ENCODE data around the gene UNK. TPM values are rescaled to one million over a fixed set of nuclear protein-coding genes. Genes with fewer than 3 reads are reported as not detected.
"Not testable (repeated sequence)": the region's sequence is repeated elsewhere in the genome, so short reads cannot be mapped to it uniquely, and the experiment has no call there.

UNK gene
- total and polyA plus RNA-seq, 7 experiments from 2014 or later = 21.5 to 49.8 (median 39.7) TPM

DNA sequence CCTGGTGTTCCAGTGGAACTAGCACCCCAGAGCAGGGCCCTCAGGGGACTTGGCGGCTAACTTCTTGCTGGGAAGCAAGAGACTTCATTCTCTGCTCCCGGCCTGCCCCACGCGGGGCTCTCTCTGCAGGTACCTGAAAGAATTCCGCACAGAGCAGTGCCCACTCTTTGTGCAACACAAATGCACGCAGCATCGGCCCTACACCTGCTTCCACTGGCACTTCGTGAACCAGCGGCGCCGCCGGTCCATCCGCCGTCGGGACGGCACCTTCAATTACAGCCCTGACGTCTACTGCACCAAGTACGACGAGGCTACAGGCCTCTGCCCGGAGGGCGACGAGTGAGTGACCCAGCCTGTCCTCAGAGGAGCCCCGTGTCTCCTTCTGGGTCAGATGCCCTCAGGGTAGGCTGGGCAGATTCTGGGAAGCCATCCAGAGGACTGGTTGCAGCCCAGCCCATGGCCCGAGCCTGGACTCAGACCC lies 25.1 kb downstream of the UNK start:
- H3K27ac ChIP-seq (ENCODE audit: low read depth, low read length) = no peak overlapping the region
- intact Hi-C loops (cut with micrococcal nuclease) = no loop called here
- peaks cover 0 to 10% (median 0%) of the 10 kb centered on the region in 5 donors for H3K36me3 Mint-ChIP-seq
- H3K27me3 ChIP-seq (ENCODE audit: control insufficient read depth in 2 of 2, insufficient read depth in 2 of 2, low read length in 2 of 2) = no peaks in the 10 kb centered on the region
- no peaks in the 10 kb centered on the region for H3K9me3 Mint-ChIP-seq
- ATAC-seq = no peak
- ChIA-PET CTCF (no interaction called here), POLR2A (interaction anchor here (1.0 kb wide), 1 partner anchor 33 kb away, joined by 3 read pairs; no protein-coding TSS in a partner anchor)
- H3K4me1 Mint-ChIP-seq = peaks cover 0 to 8% (median 4%) of the 10 kb centered on the region in 7 donors
- no peaks in the 10 kb centered on the region for H3K9me3 ChIP-seq (ENCODE audit: control insufficient read depth in 2 of 3, low read length in 3 of 3)
- H3K4me1 ChIP-seq (ENCODE audit: control insufficient read depth in 2 of 2, insufficient read depth in 2 of 2, low read length in 2 of 2) = no peaks in the 10 kb centered on the region
- no peak overlapping the region for H3K4me3 ChIP-seq (ENCODE audit: low read length)
- DNase-seq = no peak
- peaks cover 0 to 55% (median 0%) of the 10 kb centered on the region in 3 experiments for H3K36me3 ChIP-seq (ENCODE audit: control insufficient read depth in 2 of 3, insufficient read depth in 3 of 3, low read length in 3 of 3)
- no peak overlapping the region for H3K4me3 Mint-ChIP-seq
- no peak overlapping the region for H3K27ac Mint-ChIP-seq
- no peaks in the 10 kb centered on the region for H3K27me3 Mint-ChIP-seq

DNA sequence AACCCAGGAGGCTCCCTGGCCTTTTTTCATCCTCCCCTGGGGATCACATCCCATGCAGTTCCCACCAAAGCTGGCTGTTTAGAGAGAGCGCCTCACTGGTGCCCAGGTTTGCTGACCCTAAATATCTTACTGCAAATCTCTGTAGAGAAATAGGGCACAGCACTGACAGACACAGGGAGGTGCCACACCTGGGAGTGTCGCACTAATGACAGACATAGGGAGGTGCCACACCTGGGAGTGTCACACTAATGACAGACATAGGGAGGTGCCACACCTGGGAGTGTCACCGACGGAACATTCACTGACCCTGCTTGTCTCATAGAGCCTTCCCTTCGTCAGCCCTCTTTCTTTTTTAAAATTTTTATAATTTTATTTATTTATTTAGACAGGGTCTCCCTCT lies 25.6 kb downstream of the UNK start:
- H3K4me1 Mint-ChIP-seq = peaks cover 0 to 8% (median 4%) of the 10 kb centered on the region in 7 donors
- intact Hi-C loops (cut with micrococcal nuclease) = no loop called here

DNA sequence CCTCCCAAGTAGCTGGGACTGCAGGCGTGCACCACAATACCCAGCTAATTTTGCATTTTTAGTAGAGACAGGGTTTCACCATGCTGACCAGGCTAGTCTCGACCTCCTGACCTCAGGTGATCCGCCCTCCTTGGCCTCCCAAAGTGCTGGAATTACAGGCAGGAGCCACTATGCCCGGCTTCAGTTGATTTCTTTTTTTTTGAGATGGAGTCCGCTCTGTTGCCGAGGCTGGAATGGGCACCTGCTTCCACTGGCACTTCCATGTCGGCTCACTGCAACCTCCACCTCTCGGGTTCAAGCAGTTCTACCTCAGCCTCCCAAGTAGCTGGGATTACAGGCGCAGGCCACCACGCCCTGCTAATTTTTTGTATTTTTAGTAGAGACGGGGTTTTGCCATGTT lies 26.1 kb downstream of the UNK start:
- H3K36me3 Mint-ChIP-seq = peaks cover 0 to 11% (median 0%) of the 10 kb centered on the region in 5 donors
- H3K4me1 Mint-ChIP-seq; H3K27ac Mint-ChIP-seq; H3K27ac ChIP-seq (ENCODE audit: low read depth, low read length); H3K4me3 ChIP-seq (ENCODE audit: low read length); H3K4me3 Mint-ChIP-seq; H3K9me3 Mint-ChIP-seq; intact Hi-C loops (cut with micrococcal nuclease); H3K4me1 ChIP-seq (ENCODE audit: control insufficient read depth in 2 of 2, insufficient read depth in 2 of 2, low read length in 2 of 2); CTCF ChIA-PET; H3K27me3 Mint-ChIP-seq; H3K27me3 ChIP-seq (ENCODE audit: control insufficient read depth in 2 of 2, insufficient read depth in 2 of 2, low read length in 2 of 2); POLR2A ChIA-PET; ATAC-seq; DNase-seq; H3K9me3 ChIP-seq (ENCODE audit: control insufficient read depth in 2 of 3, low read length in 3 of 3): not testable (repeated sequence)
- peaks cover 0 to 65% (median 0%) of the 10 kb centered on the region in 3 experiments for H3K36me3 ChIP-seq (ENCODE audit: control insufficient read depth in 2 of 3, insufficient read depth in 3 of 3, low read length in 3 of 3)

More for the DNA sequence above, 25.6 kb downstream of the UNK start:
- POLR2A ChIA-PET = no interaction called here
- Mint-ChIP-seq H3K9me3 (no peaks in the 10 kb centered on the region), H3K27me3 (no peaks in the 10 kb centered on the region), H3K4me3 (no peak overlapping the region), H3K27ac (no peak overlapping the region), H3K36me3 (peaks cover 0 to 11% (median 0%) of the 10 kb centered on the region in 5 donors)
- Histone ChIP-seq H3K4me3 (ENCODE audit: low read length) (no peak overlapping the region), H3K9me3 (ENCODE audit: control insufficient read depth in 2 of 3, low read length in 3 of 3) (no peaks in the 10 kb centered on the region), H3K27ac (ENCODE audit: low read depth, low read length) (no peak overlapping the region), H3K27me3 (ENCODE audit: control insufficient read depth in 2 of 2, insufficient read depth in 2 of 2, low read length in 2 of 2) (no peaks in the 10 kb centered on the region), H3K36me3 (ENCODE audit: control insufficient read depth in 2 of 3, insufficient read depth in 3 of 3, low read length in 3 of 3) (peaks cover 0 to 61% (median 0%) of the 10 kb centered on the region in 3 experiments), H3K4me1 (ENCODE audit: control insufficient read depth in 2 of 2, insufficient read depth in 2 of 2, low read length in 2 of 2) (no peaks in the 10 kb centered on the region)
- DNase-seq (no peak), ATAC-seq (no peak)
- CTCF ChIA-PET = no interaction called here

DNA sequence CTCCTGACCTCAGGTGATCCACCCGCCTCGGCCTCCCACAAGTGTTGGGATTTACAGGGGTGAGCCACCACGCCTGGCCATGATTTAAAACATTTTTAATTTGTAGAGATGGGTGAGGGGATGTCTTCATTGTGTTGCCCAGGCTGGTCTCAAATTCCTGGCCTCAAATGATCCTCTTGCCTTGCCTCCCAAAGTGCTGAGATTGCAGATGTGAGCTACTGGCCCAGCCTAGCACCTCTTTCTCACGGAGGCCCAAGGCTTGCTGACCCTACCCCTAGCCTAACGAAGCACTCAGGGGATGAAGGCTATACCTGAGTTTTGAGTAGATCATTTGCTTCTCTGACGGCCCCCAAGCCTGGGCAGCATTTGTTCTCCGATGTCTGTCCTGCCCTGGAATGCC lies 26.6 kb downstream of the UNK start:
- Histone ChIP-seq H3K27me3 (ENCODE audit: control insufficient read depth in 2 of 2, insufficient read depth in 2 of 2, low read length in 2 of 2) (no peaks in the 10 kb centered on the region), H3K9me3 (ENCODE audit: control insufficient read depth in 2 of 3, low read length in 3 of 3) (no peaks in the 10 kb centered on the region), H3K4me3 (ENCODE audit: low read length) (no peak overlapping the region), H3K27ac (ENCODE audit: low read depth, low read length) (no peak overlapping the region), H3K36me3 (ENCODE audit: control insufficient read depth in 2 of 3, insufficient read depth in 3 of 3, low read length in 3 of 3) (peaks cover 0 to 68% (median 0%) of the 10 kb centered on the region in 3 experiments), H3K4me1 (ENCODE audit: control insufficient read depth in 2 of 2, insufficient read depth in 2 of 2, low read length in 2 of 2) (no peaks in the 10 kb centered on the region)
- no peak overlapping the region for H3K27ac Mint-ChIP-seq
- peaks cover 0 to 11% (median 0%) of the 10 kb centered on the region in 5 donors for H3K36me3 Mint-ChIP-seq
- H3K9me3 Mint-ChIP-seq = no peaks in the 10 kb centered on the region
- POLR2A ChIA-PET = no interaction called here
- no peaks in the 10 kb centered on the region for H3K27me3 Mint-ChIP-seq
- intact Hi-C loops (cut with micrococcal nuclease) = no loop called here
- ATAC-seq = no peak
- CTCF ChIA-PET = no interaction called here
- no peak for DNase-seq
- H3K4me1 Mint-ChIP-seq = peaks cover 0 to 6% (median 4%) of the 10 kb centered on the region in 7 donors
- no peak overlapping the region for H3K4me3 Mint-ChIP-seq

DNA sequence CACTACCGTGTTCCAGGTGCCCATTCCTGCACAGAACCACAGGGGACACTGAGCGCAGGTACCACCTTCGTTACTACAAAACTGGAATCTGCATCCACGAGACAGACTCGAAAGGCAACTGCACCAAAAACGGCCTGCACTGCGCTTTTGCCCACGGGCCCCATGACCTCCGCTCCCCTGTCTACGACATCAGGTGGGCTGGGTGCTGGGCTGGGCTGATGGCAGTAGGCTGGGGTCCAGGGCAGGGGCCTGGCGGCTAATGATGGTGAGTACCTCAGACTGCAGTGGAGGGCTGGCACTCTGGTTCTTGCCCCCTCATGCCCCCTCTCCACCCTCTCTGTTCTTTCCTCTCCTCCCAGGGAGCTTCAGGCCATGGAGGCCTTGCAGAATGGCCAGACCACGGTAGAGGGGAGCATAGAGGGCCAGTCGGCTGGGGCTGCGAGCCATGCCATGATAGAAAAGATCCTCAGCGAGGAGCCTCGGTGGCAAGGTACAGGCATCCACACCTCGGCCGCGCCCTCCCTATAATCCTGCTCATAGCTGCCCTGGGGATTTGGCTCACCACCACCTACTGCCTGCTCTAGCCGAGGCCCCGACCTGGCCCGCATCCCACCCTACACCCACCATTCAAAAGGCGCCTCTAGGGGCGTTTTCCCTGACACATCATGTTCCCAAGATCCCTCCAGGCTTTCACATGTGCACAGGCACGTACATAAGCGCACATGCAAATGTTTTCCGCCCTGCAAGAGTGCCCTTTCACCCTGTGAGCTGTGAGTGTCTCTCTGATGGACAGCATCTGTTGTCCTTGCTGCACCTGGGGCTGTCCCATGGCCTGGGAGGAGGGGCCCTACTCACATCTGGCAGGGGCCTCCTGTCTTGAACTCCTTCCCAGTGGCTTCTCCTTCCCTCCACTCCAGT lies 27.7 kb downstream of the UNK start:
- H3K36me3 Mint-ChIP-seq = peaks cover 0 to 11% (median 0%) of the 10 kb centered on the region in 5 donors
- no peaks in the 10 kb centered on the region for H3K27me3 Mint-ChIP-seq
- peaks cover 0 to 80% (median 0%) of the 10 kb centered on the region in 3 experiments for H3K36me3 ChIP-seq (ENCODE audit: control insufficient read depth in 2 of 3, insufficient read depth in 3 of 3, low read length in 3 of 3)
- ATAC-seq = no peak
- H3K4me3 Mint-ChIP-seq = no peak overlapping the region
- no peaks in the 10 kb centered on the region for H3K9me3 Mint-ChIP-seq
- intact Hi-C loops (cut with micrococcal nuclease) = no loop called here
- CTCF ChIA-PET = no interaction called here
- H3K9me3 ChIP-seq (ENCODE audit: control insufficient read depth in 2 of 3, low read length in 3 of 3) = no peaks in the 10 kb centered on the region
- H3K4me1 ChIP-seq (ENCODE audit: control insufficient read depth in 2 of 2, insufficient read depth in 2 of 2, low read length in 2 of 2) = no peaks in the 10 kb centered on the region
- H3K27ac ChIP-seq (ENCODE audit: low read depth, low read length) = no peak overlapping the region
- no peaks in the 10 kb centered on the region for H3K27me3 ChIP-seq (ENCODE audit: control insufficient read depth in 2 of 2, insufficient read depth in 2 of 2, low read length in 2 of 2)
- H3K4me3 ChIP-seq (ENCODE audit: low read length) = no peak overlapping the region
- POLR2A ChIA-PET = interaction anchor here (0.6 to 1.6 kb wide), 3 partner anchors 22 to 32 kb away, joined by 3 to 4 read pairs (median 3); a partner anchor contains a TSS
- H3K27ac Mint-ChIP-seq = peak overlapping the region in 1 of 9 donors; percentile 65
- peaks cover 0 to 6% (median 4%) of the 10 kb centered on the region in 7 donors for H3K4me1 Mint-ChIP-seq
- DNase-seq = no peak

DNA sequence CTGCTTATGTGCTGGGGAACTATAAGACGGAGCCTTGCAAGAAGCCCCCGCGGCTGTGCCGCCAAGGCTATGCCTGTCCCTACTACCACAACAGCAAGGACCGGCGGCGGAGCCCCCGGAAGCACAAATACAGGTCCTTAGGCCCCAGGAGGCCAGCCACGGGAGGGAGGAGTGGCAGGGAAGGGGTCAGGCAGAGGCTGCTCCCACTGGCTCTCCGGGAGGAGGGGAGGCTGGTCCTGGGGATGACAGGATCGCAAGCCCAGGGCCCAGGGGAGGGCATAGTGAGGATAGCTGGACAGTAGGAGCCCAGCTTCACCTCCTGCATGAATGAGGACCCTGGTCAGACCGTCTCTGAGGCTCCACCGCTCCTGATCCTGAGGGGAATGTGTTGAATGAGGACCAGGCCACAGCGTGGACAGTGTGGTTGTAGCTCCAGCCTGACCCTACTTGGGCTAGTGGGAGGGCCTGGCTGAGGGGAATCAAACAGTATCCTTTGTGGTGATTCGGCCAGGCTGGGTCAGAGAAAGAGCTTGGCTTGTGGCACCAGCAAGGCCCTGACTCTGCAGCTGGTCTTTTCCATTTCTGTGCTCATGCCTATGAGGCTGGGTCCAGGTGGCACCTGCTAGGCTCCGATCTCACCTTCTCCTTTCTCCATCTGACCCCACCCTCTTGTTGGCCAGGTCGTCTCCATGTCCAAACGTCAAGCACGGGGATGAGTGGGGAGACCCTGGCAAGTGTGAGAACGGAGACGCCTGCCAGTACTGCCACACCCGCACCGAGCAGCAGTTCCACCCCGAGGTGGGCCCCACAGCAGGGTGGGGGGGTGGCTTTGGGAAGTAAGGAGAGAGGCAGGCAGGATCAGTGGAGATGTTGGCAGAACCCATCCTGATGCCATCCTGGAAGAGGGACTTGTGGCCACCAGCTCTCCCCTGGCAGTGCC lies 28.7 kb downstream of the UNK start:
- Mint-ChIP-seq H3K36me3 (peaks cover 0 to 11% (median 0%) of the 10 kb centered on the region in 5 donors), H3K27ac (peak overlapping the region in 1 of 9 donors; percentile 65), H3K9me3 (no peaks in the 10 kb centered on the region), H3K4me3 (no peak overlapping the region), H3K27me3 (no peaks in the 10 kb centered on the region), H3K4me1 (peaks cover 0 to 6% (median 0%) of the 10 kb centered on the region in 7 donors)
- ChIA-PET POLR2A (interaction anchor here (0.8 to 1.6 kb wide), 3 partner anchors 26 to 33 kb away, joined by 3 to 4 read pairs (median 3); a partner anchor contains a TSS), CTCF (interaction anchor here (0.7 kb wide), 1 partner anchor 49 kb away, joined by 3 read pairs; no protein-coding TSS in a partner anchor)
- ATAC-seq = no peak
- Histone ChIP-seq H3K4me3 (ENCODE audit: low read length) (no peak overlapping the region), H3K27me3 (ENCODE audit: control insufficient read depth in 2 of 2, insufficient read depth in 2 of 2, low read length in 2 of 2) (no peaks in the 10 kb centered on the region), H3K27ac (ENCODE audit: low read depth, low read length) (no peak overlapping the region), H3K4me1 (ENCODE audit: control insufficient read depth in 2 of 2, insufficient read depth in 2 of 2, low read length in 2 of 2) (no peaks in the 10 kb centered on the region), H3K36me3 (ENCODE audit: control insufficient read depth in 2 of 3, insufficient read depth in 3 of 3, low read length in 3 of 3) (peaks cover 0 to 90% (median 0%) of the 10 kb centered on the region in 3 experiments), H3K9me3 (ENCODE audit: control insufficient read depth in 2 of 3, low read length in 3 of 3) (no peaks in the 10 kb centered on the region)
- intact Hi-C loops (cut with micrococcal nuclease) = no loop called here
- DNase-seq = no peak
